Measurements from ENCODE around the gene SLC1A4. TPM values are rescaled to one million over a fixed set of nuclear protein-coding genes. Genes with fewer than 3 reads are reported as not detected.

SLC1A4 gene
- total and polyA plus RNA-seq, 3 donors from 2014 or later, result 14.3 to 28.5 (median 17.8) TPM

GRCh38 chr2:65043001-65043400 lies 53.8 kb downstream of the SLC1A4 start:
- no peak for TF ChIP-seq CTCF (IDR thresholded peaks at IDR 0.05)
- H3K36me3 ChIP-seq (ENCODE audit: low read depth, missing control alignments), result no peaks in the 10 kb centered on the region
- H3K9me3 ChIP-seq, result no peaks in the 10 kb centered on the region
- no peak for DNase-seq
- H3K4me1 ChIP-seq, result no peaks in the 10 kb centered on the region
- H3K27me3 ChIP-seq, result no peaks in the 10 kb centered on the region
- no peak overlapping the region for H3K4me3 ChIP-seq
- H3K27ac ChIP-seq, result no peak overlapping the region
- 48 to 65% methylated on average over 2 of the region's 2 CpGs for WGBS, 2 donors
- intact Hi-C loops (cut with DNase I; ENCODE audit: low total_unique reads), result loop anchor here (5.0 kb wide), 1 partner anchor 126 kb away; no protein-coding TSS in a partner anchor

GRCh38 chr2:65044097-65044735 lies 55.0 kb downstream of the SLC1A4 start:
- Histone ChIP-seq H3K27ac (no peak overlapping the region), H3K4me3 (no peak overlapping the region), H3K27me3 (no peaks in the 10 kb centered on the region), H3K9me3 (no peaks in the 10 kb centered on the region), H3K4me1 (no peaks in the 10 kb centered on the region), H3K36me3 (ENCODE audit: low read depth, missing control alignments) (no peaks in the 10 kb centered on the region)
- DNase-seq, result no peak
- 92 to 95% methylated on average over 7 of the region's 7 CpGs for WGBS, 2 donors
- TF ChIP-seq CTCF (IDR thresholded peaks at IDR 0.05) (no peak), POLR2A (IDR thresholded peaks at IDR 0.05) (no peak)
- intact Hi-C loops (cut with DNase I; ENCODE audit: low total_unique reads), result loop anchor here (5.0 kb wide), 1 partner anchor 127 kb away; no protein-coding TSS in a partner anchor

GRCh38 chr2:65045651-65046050 lies 56.5 kb downstream of the SLC1A4 start:
- Histone ChIP-seq H3K27me3 (no peaks in the 10 kb centered on the region), H3K27ac (no peak overlapping the region), H3K4me3 (no peak overlapping the region), H3K36me3 (ENCODE audit: low read depth, missing control alignments) (no peaks in the 10 kb centered on the region), H3K9me3 (no peaks in the 10 kb centered on the region), H3K4me1 (no peaks in the 10 kb centered on the region)
- intact Hi-C loops (cut with DNase I; ENCODE audit: low total_unique reads), result no loop called here
- 91 to 97% methylated on average over 7 to 10 of the region's 10 CpGs for WGBS, 2 donors
- no peak for DNase-seq
- TF ChIP-seq CTCF (IDR thresholded peaks at IDR 0.05) (no peak), POLR2A (IDR thresholded peaks at IDR 0.05) (no peak)

- Histone ChIP-seq H3K4me1 (no peaks in the 10 kb centered on the region), H3K4me3 (no peak overlapping the region), H3K27ac (no peak overlapping the region), H3K36me3 (ENCODE audit: low read depth, missing control alignments) (no peaks in the 10 kb centered on the region), H3K27me3 (no peaks in the 10 kb centered on the region), H3K9me3 (no peaks in the 10 kb centered on the region)
- intact Hi-C loops (cut with DNase I; ENCODE audit: low total_unique reads), result no loop called here
- WGBS, 2 donors, result 92 to 93% methylated on average over 11 of the region's 11 CpGs
- no peak for DNase-seq
- TF ChIP-seq CTCF (IDR thresholded peaks at IDR 0.05) (no peak), POLR2A (IDR thresholded peaks at IDR 0.05) (no peak)
These were observed 57.6 kb downstream of the SLC1A4 start for GRCh38 chr2:65046633-65047407.

All from testis (tissue), 3 donors.